Stimulated activated CD4-positive, alpha-beta T cell treated with anti-CD3 and anti-CD28 coated beads, Interleukin-4, amount 100 ng/mL, for 4 hours (primary cell): Measurements from ENCODE around the gene CTNNA3.

Experiments used
- DNase-seq, 2 experiments: peaks; one replicate each; pipeline ENCODE4 v3.0.0-alpha.2; 2020

The CTNNA3 gene

DNA sequence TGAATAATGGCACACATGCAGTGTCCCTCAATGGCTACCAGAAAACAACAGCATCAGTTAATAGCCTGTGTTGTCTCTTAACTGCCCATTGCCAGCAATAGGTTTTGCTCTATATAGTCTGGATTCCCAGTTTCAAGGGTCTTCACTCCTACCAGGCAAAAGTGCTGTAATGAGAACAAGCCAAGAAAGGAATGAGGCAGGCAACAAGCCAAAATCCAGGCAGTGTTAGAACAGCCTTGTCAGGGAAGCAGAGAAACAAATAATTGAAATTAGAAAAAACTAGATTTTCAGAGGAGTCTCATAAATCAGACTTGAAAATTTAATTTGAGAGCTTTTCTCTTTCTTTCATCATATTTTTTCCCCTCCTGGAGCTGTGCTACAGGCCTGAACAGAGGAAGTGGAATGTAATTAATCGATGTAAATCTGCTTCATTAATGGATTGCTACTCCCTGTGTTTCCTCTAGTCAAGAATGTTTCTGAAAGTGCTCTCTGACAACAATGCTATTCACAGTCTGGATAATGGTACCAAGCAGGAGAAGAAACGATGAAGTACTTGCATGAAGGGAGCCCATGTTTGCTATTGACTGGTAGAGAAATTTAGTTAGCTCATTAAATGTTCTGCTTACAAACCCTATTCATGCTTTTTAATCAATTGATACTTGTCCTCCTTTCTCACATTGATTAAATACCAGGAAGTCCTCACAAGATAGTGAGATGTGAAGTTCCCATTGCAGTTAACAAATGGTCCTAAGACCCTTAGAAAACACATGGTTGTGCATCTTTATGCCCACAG is 972.2 kb downstream of the CTNNA3 start:
- DNase-seq, result no peak

DNA sequence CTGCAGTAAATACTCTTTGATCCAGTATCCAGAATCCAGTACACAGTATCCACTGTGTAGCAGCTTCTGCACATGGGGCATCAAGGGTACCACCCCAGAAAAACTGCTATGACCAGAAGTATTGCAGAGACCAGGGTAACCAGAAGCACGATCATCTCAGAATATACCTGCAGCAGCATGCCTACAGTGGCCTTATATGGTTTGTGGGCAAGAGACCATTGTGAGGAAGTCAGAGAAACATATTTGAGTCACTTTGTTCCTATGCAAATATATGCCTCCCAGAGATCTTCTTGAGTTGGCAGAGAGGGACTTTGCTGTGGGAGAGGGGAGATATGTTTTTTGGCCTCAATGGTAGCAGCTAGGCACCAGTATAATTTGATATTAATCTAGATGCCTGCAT is 976.5 kb downstream of the CTNNA3 start:
- no peak for DNase-seq

DNA sequence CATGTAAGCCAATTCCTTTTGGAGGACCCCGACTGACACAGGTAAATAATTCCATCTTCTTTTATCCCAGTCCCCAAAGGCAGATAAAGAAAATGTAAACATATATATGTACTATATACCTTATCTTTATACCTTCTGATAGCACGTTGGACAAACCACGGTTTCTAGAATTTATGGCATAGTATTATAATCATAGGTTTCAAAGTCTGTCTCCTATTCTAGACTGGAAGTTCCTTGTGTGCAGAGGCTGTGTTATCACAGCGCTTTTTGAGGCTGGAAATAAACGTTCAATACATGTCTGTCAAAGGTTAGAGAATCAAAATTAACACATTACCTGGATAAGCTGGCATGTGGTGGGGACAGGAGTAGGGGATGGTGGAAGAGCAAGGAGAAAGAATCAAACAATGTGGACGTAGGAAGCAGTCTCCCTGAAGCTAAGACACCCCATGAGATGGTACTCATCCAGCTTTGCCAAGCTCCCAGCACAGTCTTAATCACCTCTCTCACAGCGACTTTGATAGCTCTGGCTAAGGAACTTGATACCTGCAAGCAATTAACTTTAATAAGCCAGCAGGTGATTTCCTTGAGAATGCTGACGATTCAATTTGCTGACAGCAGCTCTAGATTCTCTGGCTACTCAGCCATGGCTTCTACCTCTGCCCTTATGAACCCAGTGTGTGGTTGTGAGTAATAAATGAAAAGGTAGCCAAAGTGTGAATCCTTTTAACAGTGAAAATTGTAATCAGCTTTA is 978.6 kb downstream of the CTNNA3 start:
- DNase-seq, result no peak

DNA sequence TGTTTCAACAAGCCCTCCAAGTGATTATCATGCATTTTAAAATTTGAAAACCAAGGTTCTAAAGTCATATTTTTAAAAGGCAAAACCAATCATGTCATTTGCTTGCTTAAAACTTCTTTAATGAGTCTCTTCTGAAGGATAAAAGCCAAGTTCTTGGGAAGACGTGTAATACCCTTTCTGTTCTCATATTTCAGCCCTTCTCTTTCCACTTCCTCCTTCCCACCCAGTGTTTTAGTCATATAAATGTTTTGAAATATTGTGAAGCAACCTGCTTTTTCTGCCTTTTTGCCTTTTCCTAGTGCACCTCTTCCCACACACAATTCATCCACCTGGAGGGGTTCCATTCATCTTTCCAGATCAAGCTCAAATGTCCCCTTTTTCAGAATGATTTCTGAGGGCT is 981.3 kb downstream of the CTNNA3 start:
- DNase-seq, result no peak

DNA sequence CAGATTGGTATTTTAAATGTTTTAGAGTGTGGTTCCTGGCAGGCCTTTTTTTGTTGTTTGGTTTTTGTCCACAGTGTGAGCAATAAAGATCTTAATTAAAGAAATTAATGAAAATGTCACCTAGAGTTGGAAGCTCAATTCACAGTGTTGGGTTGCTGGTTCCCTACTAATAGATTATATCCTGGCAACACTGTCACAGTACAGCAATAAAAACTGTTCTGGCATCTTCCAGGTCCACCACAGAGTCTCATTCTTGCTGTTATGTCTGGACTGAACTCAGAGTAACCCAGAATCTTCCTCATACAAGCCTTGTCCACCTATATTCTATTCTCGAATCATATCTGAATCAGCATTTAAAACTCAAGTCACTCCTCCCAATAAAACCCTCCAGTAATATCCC is 982.6 kb downstream of the CTNNA3 start:
- DNase-seq, result no peak

DNA sequence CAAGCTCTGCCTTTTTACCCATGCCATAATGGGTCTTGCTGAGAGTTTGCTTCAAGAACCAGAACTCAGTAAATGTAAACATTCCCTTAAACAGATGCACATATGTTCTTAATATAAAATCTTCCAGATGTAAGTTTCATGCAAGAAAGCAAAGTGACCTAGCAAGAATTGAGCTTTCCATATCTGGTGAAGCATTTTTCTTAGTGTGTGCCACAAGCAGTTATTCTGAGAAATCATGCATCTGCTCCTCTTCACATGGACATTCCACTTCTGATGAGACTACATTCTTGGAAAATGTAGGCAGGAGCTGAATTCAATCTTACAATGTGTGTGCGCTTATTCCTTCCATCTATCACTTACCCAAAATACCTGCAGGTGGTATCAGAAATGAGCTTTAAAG is 997.9 kb downstream of the CTNNA3 start:
- no peak for DNase-seq

DNA sequence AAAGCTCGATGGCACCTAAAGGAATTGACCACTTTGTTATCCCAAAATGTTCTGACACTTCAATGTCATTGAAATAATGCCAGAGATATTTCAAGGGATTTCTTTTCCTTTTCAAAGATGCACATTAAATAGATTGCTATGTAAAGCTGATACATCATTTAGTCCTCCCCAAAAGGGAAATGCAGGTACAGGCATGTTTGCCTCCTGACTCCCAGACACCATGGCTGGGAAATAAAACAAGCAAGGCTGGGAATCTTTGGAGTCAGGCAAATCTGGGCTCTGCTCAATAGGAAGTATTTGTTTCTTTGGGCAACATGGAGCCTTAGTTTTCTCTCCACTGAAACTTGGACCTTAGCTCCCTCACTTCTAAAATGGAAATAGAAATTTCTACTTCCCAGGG is 1000.9 kb downstream of the CTNNA3 start:
- DNase-seq, result no peak

DNA sequence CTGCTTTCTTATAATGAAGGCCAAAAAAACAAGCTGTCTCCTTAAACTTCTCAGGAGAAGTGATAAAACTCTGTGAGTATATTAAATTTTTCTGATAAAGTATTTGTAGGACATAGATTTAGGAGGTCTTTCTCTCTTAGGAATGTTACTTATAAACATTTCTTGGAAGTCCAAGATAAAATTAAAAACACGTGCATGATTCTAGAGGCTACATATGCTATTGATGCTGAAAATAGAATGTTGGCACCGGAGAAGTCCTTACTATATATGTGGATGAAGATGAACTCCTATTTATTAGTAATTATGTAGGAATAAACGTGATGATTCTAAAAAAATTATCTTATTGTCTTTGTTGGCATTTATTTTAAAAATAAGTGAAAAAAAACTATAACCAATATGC is 1011.4 kb downstream of the CTNNA3 start:
- DNase-seq, result no peak

DNA sequence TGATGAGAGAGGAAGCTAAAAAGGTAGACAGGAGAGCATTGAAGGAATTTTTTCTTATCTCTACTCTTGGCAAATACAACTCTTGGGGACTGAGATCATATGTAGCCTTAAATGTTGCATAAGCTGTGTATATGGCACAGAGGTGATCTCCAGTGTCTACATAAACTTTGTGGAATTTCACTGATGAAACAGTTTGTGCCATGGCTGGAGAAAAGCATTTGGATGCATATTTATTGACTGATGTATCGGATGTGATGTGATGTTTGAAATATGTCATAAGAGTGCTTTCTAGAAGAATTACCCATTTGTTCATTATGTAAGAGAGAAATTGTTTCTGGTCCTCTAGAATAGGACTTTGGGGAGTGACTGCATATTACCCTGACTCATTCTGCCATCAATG is 1015.1 kb downstream of the CTNNA3 start:
- no peak for DNase-seq

DNA sequence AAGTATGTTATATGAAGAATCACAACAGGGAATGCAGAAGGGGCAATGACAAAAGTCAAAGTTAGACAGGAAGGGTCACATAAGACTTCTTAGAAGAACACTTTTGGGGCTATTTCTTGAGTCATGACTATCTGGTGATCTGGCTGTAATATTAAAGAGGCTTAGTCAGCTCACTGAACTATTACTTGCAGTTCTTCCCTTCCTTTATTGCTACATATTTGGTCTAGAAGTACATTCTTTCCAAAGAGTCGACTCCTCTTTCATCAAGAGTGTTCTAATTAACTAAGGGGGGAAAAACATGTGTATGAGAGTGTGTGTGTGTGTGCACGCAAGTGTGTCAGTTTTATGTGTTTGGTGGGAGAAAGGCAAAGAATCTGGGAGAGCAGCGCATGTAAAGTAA is 1017.5 kb downstream of the CTNNA3 start:
- DNase-seq, result no peak

DNA sequence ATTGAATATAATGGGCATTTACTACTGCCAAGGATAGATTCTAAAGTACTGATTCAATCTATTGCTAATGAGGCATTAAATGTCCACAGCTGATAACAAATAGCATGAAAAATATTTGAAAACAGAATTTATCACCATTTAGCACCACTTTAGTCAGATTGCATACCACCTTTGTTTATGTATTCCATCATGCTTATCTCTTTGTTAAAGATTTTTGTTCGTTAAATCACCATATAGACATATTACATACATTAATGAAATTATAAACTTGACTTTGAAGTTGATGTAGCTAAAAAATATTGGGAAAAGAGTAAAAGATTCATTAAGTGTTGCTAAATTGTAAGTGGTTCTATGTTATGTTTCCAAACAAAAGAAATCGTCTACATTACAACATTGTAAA is 1022.9 kb downstream of the CTNNA3 start:
- DNase-seq, result no peak

DNA sequence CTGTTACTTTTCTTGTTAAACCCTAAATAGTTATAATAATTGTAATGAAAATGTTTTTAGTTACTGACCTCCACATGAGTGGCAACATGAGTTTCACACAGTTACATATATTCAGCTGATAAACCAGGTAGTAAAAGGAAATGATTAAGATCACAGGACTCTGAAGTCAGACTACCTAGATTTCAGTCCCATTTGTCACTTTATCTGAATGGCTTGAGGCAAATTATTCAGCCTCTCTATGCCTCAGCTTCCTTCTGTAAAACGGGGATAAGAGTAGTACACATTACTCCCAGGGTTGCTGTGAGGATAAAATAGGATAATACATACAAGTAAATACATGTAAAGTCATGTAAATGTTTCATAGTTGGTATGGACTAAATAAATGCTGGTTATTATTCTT is 1024.4 kb downstream of the CTNNA3 start:
- no peak for DNase-seq

DNA sequence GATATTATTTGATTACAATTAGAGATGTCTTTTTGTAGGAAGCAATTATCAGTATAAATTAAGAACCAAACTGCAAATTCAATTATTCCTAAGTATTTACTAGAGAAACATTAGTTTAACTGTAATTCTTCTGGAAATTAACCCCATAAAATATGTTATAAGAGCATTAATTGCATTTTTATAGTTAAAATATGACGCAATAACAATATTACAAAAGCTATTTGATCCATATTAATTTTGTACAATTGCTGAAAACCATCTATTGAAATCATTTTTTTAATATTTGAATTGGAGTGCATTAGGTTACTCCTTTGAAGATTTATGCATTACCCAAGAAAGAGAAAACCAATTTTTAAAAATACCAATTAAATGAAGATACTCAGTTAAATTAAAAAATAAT is 1024.9 kb downstream of the CTNNA3 start:
- DNase-seq, result no peak

DNA sequence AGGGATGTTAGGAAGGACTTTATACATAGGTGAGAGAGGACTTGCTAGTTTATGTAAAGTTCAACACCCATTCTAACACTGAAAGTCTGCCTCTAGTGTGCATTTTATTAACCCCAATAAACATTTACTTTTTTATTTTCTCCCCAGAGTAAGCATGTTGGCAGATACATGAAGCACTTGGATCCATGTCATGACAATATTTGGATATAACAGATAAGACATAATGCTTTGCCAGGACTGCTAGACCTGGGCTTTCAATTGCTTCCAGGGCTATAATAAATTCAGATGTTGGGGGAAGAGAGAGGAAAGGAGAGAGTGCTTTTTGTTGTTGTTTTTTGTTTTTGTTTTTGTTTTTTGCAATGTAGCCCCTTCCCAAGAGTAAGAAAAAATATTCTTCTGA is 1039.5 kb downstream of the CTNNA3 start:
- no peak for DNase-seq

DNA sequence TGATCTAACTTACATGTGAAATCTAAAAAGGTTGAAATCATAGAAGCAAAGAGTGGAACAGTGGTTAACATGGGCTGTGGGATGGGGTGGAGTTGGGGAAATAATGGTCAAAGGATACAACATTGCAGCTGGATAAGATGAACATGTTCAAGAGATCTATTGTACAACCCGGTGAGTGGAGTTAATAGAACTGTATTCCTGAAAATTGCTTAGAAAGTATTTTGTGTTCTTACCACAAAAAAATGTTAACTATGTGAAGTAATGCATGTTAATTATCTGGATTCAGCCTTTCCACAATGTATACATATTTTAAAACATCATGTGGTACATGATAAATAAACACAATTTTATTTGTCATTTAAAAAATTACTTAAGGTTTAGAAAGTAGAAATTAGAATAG is 1041.1 kb downstream of the CTNNA3 start:
- no peak for DNase-seq

DNA sequence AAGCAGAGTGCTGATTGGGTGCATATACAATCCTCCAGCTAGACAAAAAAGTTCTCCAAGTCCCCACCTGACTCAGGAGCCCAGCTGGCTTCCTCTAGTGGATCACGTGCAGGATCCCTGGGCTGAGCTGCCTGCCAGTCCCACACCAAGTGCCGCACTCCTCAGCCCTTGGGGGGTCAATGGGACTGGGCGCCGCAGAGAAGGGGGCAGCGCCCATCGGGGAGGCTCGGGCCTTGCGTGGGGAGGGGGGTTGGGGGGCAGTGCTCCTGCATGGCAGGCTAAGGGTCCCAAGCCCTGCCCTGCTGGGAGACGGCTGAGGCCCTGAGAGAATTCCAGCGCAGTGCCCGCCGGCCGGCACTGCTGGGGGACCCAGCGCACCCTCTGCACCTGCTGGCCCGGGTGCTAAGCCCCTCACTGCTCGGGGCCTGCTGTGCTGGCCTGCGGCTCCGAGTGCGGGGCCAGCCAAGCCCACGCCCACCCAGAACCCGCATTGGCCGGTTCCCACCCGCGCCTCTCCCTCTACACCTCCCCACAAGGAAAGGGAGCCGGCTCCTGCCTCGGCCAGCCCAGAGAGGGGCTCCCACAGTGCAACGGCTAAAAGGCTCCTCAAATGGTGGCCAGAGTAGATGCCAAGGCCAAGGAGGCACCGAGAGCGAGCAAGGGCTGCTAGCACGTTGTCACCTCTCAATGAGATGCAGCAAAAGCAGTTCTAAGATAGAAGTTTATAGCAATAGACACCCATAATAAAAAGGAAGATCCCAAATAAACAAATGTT is 1044.5 kb downstream of the CTNNA3 start:
- DNase-seq, result no peak

DNA sequence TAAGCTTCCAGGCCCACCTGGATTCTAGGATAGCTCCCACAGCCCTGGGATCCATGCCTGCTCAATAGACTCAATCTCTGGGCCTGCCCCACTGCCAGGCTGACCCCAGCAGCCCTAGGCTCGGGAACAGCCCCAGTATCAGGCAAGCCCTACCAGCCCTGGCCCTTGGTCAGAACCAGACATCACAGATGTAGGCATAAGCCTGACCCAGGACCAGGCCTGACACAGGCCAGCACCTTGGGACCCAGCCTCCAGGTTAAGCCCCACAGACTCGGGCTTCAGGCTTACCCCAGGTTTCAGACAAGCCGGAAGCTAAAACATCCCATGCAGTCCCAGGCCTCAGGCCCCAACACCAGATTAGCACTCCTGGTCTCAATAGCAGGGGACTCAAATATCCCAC is 1046.4 kb downstream of the CTNNA3 start:
- DNase-seq, result no peak

DNA sequence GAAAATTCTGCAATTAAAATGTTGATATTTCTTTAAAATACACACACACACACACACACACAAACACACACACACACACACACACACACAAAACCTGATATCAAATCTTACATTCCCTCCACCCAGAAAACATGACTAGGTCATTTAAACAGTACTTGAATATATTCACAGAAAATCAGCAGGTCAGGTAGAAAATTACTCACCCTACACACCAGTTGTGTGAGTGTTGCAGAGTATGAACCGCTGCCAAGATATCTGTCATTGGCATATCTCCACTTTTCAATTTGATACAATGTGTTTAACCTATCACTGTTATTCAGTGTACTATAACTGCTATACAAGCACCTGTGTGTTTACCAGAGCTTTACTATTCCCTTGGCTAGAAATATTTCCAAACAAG is 1053.8 kb downstream of the CTNNA3 start:
- DNase-seq, result no peak

DNA sequence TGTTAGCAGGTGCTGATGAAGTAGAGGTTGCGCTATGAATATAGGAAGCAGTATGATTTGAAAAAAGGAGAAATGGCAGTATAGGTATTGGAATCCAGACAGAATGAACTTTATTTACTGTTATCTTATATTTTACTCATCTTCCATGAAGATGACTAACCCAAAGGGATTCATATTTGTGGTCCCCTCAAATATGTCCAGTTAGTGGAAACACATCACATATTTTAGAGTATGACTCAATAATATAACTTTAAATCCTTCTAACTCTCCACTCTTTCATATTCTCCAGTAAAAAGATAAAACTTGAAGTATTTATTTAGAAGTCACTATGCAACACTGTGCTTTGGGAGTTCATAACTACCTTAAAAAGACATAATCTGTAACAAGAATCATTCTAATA is 1056.6 kb downstream of the CTNNA3 start:
- DNase-seq, result no peak

DNA sequence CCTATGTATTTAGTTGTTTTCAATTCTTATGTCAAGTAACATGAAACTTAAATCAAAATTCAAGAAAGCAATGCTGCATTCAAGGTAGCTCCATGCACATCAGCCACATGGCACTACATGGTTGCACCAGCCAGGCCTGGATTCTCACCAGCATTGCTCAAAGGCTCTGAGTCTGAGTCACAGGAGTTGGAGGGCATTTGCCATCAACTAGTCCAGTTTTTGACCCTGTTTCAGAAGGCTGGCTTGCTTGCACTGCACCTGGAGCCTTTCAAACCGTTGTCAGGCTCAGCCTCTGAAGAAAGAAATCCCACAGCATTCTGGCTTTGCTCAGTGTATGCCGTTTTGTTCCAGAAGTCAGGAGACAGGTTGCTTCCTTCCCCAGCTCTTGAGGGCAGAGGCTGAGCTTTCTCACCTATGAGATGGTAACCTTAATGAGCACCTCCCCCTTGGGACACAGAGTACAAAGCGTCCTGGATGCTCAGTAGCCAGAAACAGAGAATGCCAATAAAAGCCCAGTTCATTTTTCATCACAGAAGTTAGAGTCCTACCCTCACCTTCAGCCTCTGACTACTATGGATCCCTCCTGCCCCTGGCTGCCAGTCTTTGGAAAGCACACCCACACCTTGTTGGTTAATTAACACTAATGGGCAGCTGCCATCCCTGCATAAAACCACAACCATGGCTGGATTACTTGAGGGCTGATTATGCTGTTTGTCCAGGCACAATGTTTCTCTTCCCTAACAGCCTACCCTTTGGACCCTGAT is 1058.5 kb downstream of the CTNNA3 start:
- DNase-seq, result no peak

DNA sequence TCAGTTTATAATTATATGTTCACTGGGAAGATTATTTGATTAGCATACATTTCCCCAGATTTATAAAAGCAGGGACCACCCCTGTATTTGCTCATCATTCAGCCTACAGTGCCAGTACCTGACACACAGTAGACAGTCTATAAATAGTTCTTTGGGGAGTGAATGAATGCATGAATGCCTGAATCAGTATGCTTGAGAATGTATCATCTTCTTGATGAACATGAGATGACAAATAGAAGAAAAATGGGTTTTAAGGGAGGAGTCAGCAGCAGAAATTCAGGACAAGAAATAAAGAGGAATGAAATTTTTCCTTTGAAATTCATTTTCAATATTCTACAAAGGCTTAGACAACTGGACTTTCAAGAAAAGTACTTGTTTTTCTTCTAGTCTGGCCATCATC is 1066.0 kb downstream of the CTNNA3 start:
- no peak for DNase-seq

DNA sequence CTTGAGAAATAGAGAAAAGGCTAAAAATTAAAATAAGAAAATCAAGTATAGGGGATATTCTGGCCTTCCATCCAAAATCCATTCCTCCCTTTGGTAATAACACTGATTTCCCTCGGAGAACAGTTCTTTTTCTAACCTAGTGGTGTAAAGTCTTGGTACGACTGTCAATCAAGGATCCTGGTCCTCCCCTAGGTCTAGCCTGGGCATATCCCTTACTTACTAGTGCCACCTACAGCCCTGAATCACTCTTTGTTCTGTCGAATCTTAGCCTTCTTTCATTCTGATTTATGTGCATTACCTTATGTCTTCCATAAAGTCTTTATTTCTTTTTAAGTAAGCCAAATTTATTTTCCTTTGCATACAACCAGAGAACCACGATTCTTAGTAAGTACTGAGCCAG is 1068.8 kb downstream of the CTNNA3 start:
- DNase-seq, result no peak
